Transverse colon (tissue), 4 donors: Measurements from ENCODE around the gene TRIM51. TPM values are rescaled to one million over a fixed set of nuclear protein-coding genes. Genes with fewer than 3 reads are reported as not detected.

ENCODE experiments used
- DNase-seq: peaks from one replicate; pipeline ENCODE4 v3.0.0-alpha.2; 2019
- H3K27ac ChIP-seq, 4 donors: fragments of 200-600 bp; sonication (generic); 2 replicates each; pipeline ENCODE4 v1.5.1; 2016 to 2018; ENCODE audit warnings: inconsistent platforms in 4 of 4
- H3K27me3 ChIP-seq: fragments of 200-600 bp; sonication (generic); 2 replicates; pipeline ENCODE4 v1.5.1; 2017; ENCODE audit warnings: inconsistent platforms
- H3K36me3 ChIP-seq, 4 donors: fragments of 200-600 bp; sonication (generic); 2 replicates each; pipeline ENCODE4 v1.5.1; 2017 to 2019; ENCODE audit warnings: inconsistent platforms in 4 of 4
- H3K4me1 ChIP-seq, 4 donors: fragments of 200-600 bp; sonication (generic); 2 replicates each; pipeline ENCODE4 v1.5.1; 2017 to 2020; ENCODE audit warnings: inconsistent platforms in 4 of 4
- H3K4me3 ChIP-seq, 4 donors: fragments of 200-600 bp; sonication (generic); 1 replicate in 1 of 4; 2 replicates in 3 of 4; pipeline versions ENCODE4 v1.5.1 to v1.6.1; 2017 to 2019; ENCODE audit warnings: inconsistent platforms in 4 of 4
- H3K9me3 ChIP-seq, 2 donors: fragments of 200-600 bp; sonication (generic); 2 replicates each; pipeline ENCODE4 v1.5.1; 2017 to 2019; ENCODE audit warnings: inconsistent platforms in 2 of 2
- CTCF ChIP-seq, 5 experiments: fragments of 200-600 bp in 3 of 5; fragments of 450-650 bp in 2 of 5; sonication (generic) in 3 of 5; IDR thresholded peaks; 1 replicate in 2 of 5; 2 replicates in 3 of 5; pipeline ENCODE4 v1.5.1; 2016 to 2017; ENCODE audit warnings: antibody characterized with exemption in 5 of 5, inconsistent platforms in 3 of 5, mild to moderate bottlenecking in 2 of 5, moderate library complexity in 1 of 5
- EP300 ChIP-seq: sonication (generic); formaldehyde crosslinking; IDR thresholded peaks from one replicate; pipeline ENCODE4 v1.6.1; 2017; ENCODE audit warnings: antibody characterized with exemption, low read depth
- POLR2A ChIP-seq: fragments of 450-650 bp; IDR thresholded peaks from one replicate; pipeline ENCODE4 v1.6.1; 2016; ENCODE audit warnings: antibody characterized with exemption, mild to moderate bottlenecking, moderate library complexity
- POLR2AphosphoS5 ChIP-seq, 3 donors: sonication (generic); formaldehyde crosslinking; IDR thresholded peaks; one replicate each; pipeline ENCODE4 v1.6.1; 2016; ENCODE audit warnings: antibody characterized with exemption in 3 of 3
- WGBS, 2 donors: methylation state at CpG; one replicate each; pipeline ENCODE4 v1.1.5; 2018; ENCODE audit warnings: low coverage in 1 of 2; 5-methylcytosine and 5-hydroxymethylcytosine counted together
- in situ Hi-C, 4 donors: fragments of 200-750 bp; cut with MboI; loops; one replicate each; pipeline versions ENCODE4 v1.15.0 to v1.15.1; 2017; ENCODE audit warnings: low sequenced_read_pairs in 3 of 4, low pct_ligation_motif_present in 1 of 4, low pct_unique_long_range_greater_than_20kb in 1 of 4
- intact Hi-C: fragments of 100-400 bp; cut with DNase I; formaldehyde crosslinking; loops from one replicate; pipeline ENCODE4 v1.15.1; 2023; ENCODE audit warnings: low total_unique reads
- small RNA-seq, 4 donors: library from RNA; depleted of rRNA; stranded (forward); fragments of <200 nt; gene quantifications; one replicate each; pipeline ENCODE3, GENCODE V24; 2016
- total RNA-seq, 4 donors: library from RNA; depleted of rRNA; stranded (reverse); fragments of >200 nt; gene quantifications; one replicate each; pipeline ENCODE4 v1.1.0, GENCODE V29; 2016

Gene TRIM51
- total RNA-seq, 4 donors from 2014 or later = not detected

DNA sequence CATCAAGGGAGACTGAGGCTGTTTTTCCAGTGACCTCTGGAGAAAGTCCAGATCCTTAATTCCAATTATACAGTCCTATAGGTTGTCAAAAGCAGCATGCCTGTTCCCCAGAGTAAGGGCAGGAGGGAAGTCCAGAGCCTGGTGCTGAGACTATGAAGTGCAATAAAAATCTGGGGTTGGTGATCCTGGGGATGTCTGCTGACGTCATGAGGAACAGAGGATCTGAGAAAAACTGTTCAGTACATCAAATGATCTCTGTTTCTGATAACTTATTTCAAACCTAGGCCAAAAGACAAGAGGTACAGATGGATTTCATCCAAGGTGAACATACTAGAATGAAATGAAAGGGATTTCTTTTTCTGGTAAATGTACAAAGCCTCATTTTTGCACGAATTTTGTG, 19.2 kb downstream of the TRIM51 start:
- intact Hi-C loops = loop anchor here (2.0 kb wide), 1 partner anchor 40 kb away; no protein-coding TSS in a partner anchor
- 21 to 33% methylated on average over 2 of the region's 2 CpGs for WGBS, 2 donors

GRCh38 chr11:55914482-55914881, 31.4 kb downstream of the TRIM51 start, which contains the start of gene OR5W2:
Gene OR5W2 (minus strand): TSS chr11:55914582. CDS start chr11:55914582, 0 bp downstream.
- 68 to 89% methylated on average over 1 of the region's 1 CpG for WGBS, 2 donors
- no peak within 1 kb of the TSS for H3K27ac ChIP-seq
- no peak within 1 kb of the TSS for H3K4me3 ChIP-seq
- H3K27me3 ChIP-seq = no peaks in the 10 kb centered on the region
- H3K4me1 ChIP-seq = no peaks in the 10 kb centered on the region
- TF ChIP-seq EP300 = no peak
- no peak for TF ChIP-seq POLR2A
- no peak for TF ChIP-seq POLR2AphosphoS5 (IDR thresholded peaks at IDR 0.05)
- TF ChIP-seq CTCF (IDR thresholded peaks at IDR 0.05) = no peak
- intact Hi-C loops = no loop called here
- no peak for DNase-seq
- in situ Hi-C loops = no loop called here
- H3K9me3 ChIP-seq = no peaks in the 10 kb centered on the region
- H3K36me3 ChIP-seq = no peaks in the 10 kb centered on the region

More for the DNA sequence above, 19.2 kb downstream of the TRIM51 start:
- Histone ChIP-seq H3K27me3 (no peaks in the 10 kb centered on the region), H3K4me1 (no peaks in the 10 kb centered on the region), H3K36me3 (no peaks in the 10 kb centered on the region), H3K9me3 (no peaks in the 10 kb centered on the region), H3K27ac (no peak overlapping the region), H3K4me3 (no peak overlapping the region)
- no peak for DNase-seq
- in situ Hi-C loops = no loop called here
- TF ChIP-seq POLR2A (no peak), CTCF (IDR thresholded peaks at IDR 0.05) (no peak), POLR2AphosphoS5 (IDR thresholded peaks at IDR 0.05) (no peak), EP300 (no peak)

GRCh38 chr11:55920537-55920936, 37.4 kb downstream of the TRIM51 start:
- no peak for TF ChIP-seq EP300
- TF ChIP-seq POLR2AphosphoS5 (IDR thresholded peaks at IDR 0.05) = no peak
- no peak for TF ChIP-seq CTCF (IDR thresholded peaks at IDR 0.05)
- TF ChIP-seq POLR2A = no peak
- H3K9me3 ChIP-seq = no peaks in the 10 kb centered on the region
- H3K36me3 ChIP-seq = no peaks in the 10 kb centered on the region
- H3K4me1 ChIP-seq = no peaks in the 10 kb centered on the region
- DNase-seq = no peak
- no peak overlapping the region for H3K27ac ChIP-seq
- in situ Hi-C loops (no loop called here), intact Hi-C loops (no loop called here)
- no peaks in the 10 kb centered on the region for H3K27me3 ChIP-seq
- H3K4me3 ChIP-seq = no peak overlapping the region
- 74 to 100% methylated on average over 1 to 4 of the region's 5 CpGs for WGBS, 2 donors

- intact Hi-C loops = no loop called here
- H3K4me1 ChIP-seq = no peaks in the 10 kb centered on the region
- in situ Hi-C loops = loop anchor here in 3 of 4 donors (25.0 kb wide), 1 partner anchor 851 kb away; no protein-coding TSS in a partner anchor
- H3K27me3 ChIP-seq = no peaks in the 10 kb centered on the region
- no peak for DNase-seq
- H3K4me3 ChIP-seq = no peak within 1 kb of the TSS
- H3K27ac ChIP-seq = no peak within 1 kb of the TSS
- no peaks in the 10 kb centered on the region for H3K36me3 ChIP-seq
- WGBS, 2 donors = 59 to 65% methylated on average over 2 of the region's 2 CpGs
- no peaks in the 10 kb centered on the region for H3K9me3 ChIP-seq
- no peak for TF ChIP-seq CTCF (IDR thresholded peaks at IDR 0.05)
- no peak for TF ChIP-seq EP300
- no peak for TF ChIP-seq POLR2AphosphoS5 (IDR thresholded peaks at IDR 0.05)
- TF ChIP-seq POLR2A = no peak
Measured at GRCh38 chr11:55936300-55936699, 53.2 kb downstream of the TRIM51 start, which contains the start of gene OR5I1. Gene OR5I1 (minus strand): TSS chr11:55936400. CDS start chr11:55936400, 0 bp downstream.

Small RNA genes lying within 50 kb of the gene (small RNA-seq; reads per million reads assigned to genes)
- 0 reads per million in 4 donors for gene AC036111.3

Other genes with a start within 250 kb of the TRIM51 start
- gene OR4P4, start 248.2 kb upstream of the TRIM51 start, total RNA-seq = not detected
- not detected for gene OR4S2, start 235.0 kb upstream of the TRIM51 start, total RNA-seq
- gene OR4C6, start 221.1 kb upstream of the TRIM51 start, total RNA-seq = not detected
- gene OR5D13, start 109.9 kb upstream of the TRIM51 start, total RNA-seq = not detected
- gene OR5D14, start 87.7 kb upstream of the TRIM51 start, total RNA-seq = not detected
- gene OR5L1, start 71.9 kb upstream of the TRIM51 start, total RNA-seq = not detected
- gene OR5D18, start 63.7 kb upstream of the TRIM51 start, total RNA-seq = not detected
- gene OR5L2, start 56.1 kb upstream of the TRIM51 start, total RNA-seq = not detected
- gene OR5D16, start 44.5 kb upstream of the TRIM51 start, total RNA-seq = not detected
- gene OR5W2, start 31.3 kb downstream of the TRIM51 start, total RNA-seq = not detected
- gene OR5I1, start 53.1 kb downstream of the TRIM51 start, total RNA-seq = not detected
- gene OR10AG1, start 86.6 kb downstream of the TRIM51 start, total RNA-seq = not detected
- not detected for gene OR5F1, start 111.3 kb downstream of the TRIM51 start, total RNA-seq
- gene OR5AS1, start 144.4 kb downstream of the TRIM51 start, total RNA-seq = not detected
- gene OR8I2, start 210.0 kb downstream of the TRIM51 start, total RNA-seq = not detected
- not detected for gene OR8H2, start 220.4 kb downstream of the TRIM51 start, total RNA-seq
- not detected for gene OR8H3, start 239.1 kb downstream of the TRIM51 start, total RNA-seq